GM12878 (cell line): ENCODE data around the gene HOXB2. TPM values are rescaled to one million over a fixed set of nuclear protein-coding genes. Genes with fewer than 3 reads are reported as not detected.

Experiments
- BCL11A ChIP-seq: IDR thresholded peaks from 2 replicates; pipeline ENCODE4 v1.6.1; 2011; ENCODE audit warnings: low read depth, low read length
- BHLHE40 ChIP-seq, 2 experiments: fragments of 450-650 bp in 1 of 2; IDR thresholded peaks; 2 replicates each; pipeline ENCODE4 v1.6.1; 2011 to 2017; ENCODE audit warnings: low read depth in 2 of 2, borderline replicate concordance in 1 of 2, improper control_type of control experiment in 1 of 2, low read length in 1 of 2, mild to moderate bottlenecking in 1 of 2
- CEBPB ChIP-seq, 2 experiments: fragments of 150-350 bp in 1 of 2; IDR thresholded peaks; 2 replicates each; pipeline ENCODE4 v1.6.1; 2012 to 2014; ENCODE audit warnings: low read depth in 2 of 2, low read length in 2 of 2, borderline replicate concordance in 1 of 2, inconsistent platforms in 1 of 2
- CREB1 ChIP-seq: IDR thresholded peaks from 2 replicates; pipeline ENCODE4 v1.6.1; 2012; ENCODE audit warnings: low read depth, mild to moderate bottlenecking, inconsistent platforms
- ETV6 ChIP-seq, 2 experiments: fragments of 450-650 bp in 1 of 2; IDR thresholded peaks in 1 of 2; conservative IDR thresholded peaks in 1 of 2; 2 replicates each; pipeline ENCODE4 v1.6.1; 2014; ENCODE audit warnings: antibody characterized with exemption in 1 of 2, borderline replicate concordance in 1 of 2, low read depth in 1 of 2, mild to moderate bottlenecking in 1 of 2, moderate library complexity in 1 of 2
- GABPA ChIP-seq: IDR thresholded peaks from 2 replicates; pipeline ENCODE4 v1.6.1; 2014; ENCODE audit warnings: antibody characterized with exemption, low read depth, mild to moderate bottlenecking, inconsistent platforms
- NFIC ChIP-seq: IDR thresholded peaks from 2 replicates; pipeline ENCODE4 v1.6.1; 2012; ENCODE audit warnings: low read depth, mild to moderate bottlenecking, inconsistent platforms, low read length, moderate library complexity
- POLR2A ChIP-seq: IDR thresholded peaks from 2 replicates; pipeline ENCODE4 v1.6.1; 2011; ENCODE audit warnings: low read depth, mild to moderate bottlenecking, low read length
- POLR2AphosphoS5 ChIP-seq: IDR thresholded peaks from 2 replicates; pipeline ENCODE4 v1.6.1; 2011; ENCODE audit warnings: mild to moderate bottlenecking, low read length, inconsistent platforms
- RELA ChIP-seq: fragments of 450-650 bp; IDR thresholded peaks from 2 replicates; pipeline ENCODE4 v1.8.0; 2014; ENCODE audit warnings: borderline replicate concordance; ENCODE audit not compliant: partially characterized antibody
- SIX5 ChIP-seq: IDR thresholded peaks from 2 replicates; pipeline ENCODE4 v1.6.1; 2011; ENCODE audit warnings: mild to moderate bottlenecking, low read depth, low read length, moderate library complexity; ENCODE audit not compliant: severe bottlenecking
- SMC3 ChIP-seq: IDR thresholded peaks from 2 replicates; pipeline ENCODE4 v1.6.1; 2011; ENCODE audit warnings: low read length, improper control_type of control experiment, borderline replicate concordance
- SREBF1 ChIP-seq: IDR thresholded peaks from 2 replicates; pipeline ENCODE4 v1.6.1; 2012; ENCODE audit warnings: mild to moderate bottlenecking, low read length
- TARDBP ChIP-seq: IDR thresholded peaks from 2 replicates; pipeline ENCODE4 v1.6.1; 2016; ENCODE audit warnings: borderline replicate concordance
- TCF12 ChIP-seq: IDR thresholded peaks from 2 replicates; pipeline ENCODE4 v1.6.1; 2011; ENCODE audit warnings: low read depth, mild to moderate bottlenecking, low read length
- polyA plus RNA-seq, 11 experiments: library from polyadenylated mRNA; depleted of rRNA in 4 of 11; unstranded in 6 of 11; stranded (reverse) in 5 of 11; fragments of >200 nt; fragmentation: Nextera tagmentation in 4 of 11; fragmentation: Illumina TruSeq in 1 of 11; extraction: Ambion mirVana in 4 of 11; extraction: Trizol in 1 of 11; gene quantifications; 1 replicate in 1 of 11; 2 replicates in 10 of 11; pipeline versions ENCODE4 v1.2.1 to v1.2.3, GENCODE V29; 2011 to 2016; ENCODE audit warnings: inconsistent platforms in 2 of 11, missing spikeins in 2 of 11, low read depth in 1 of 11
- total RNA-seq, 4 experiments: library from RNA; depleted of rRNA in 3 of 4; stranded (reverse); fragments of >200 nt in 3 of 4; fragmentation: Illumina TruSeq in 1 of 4; extraction: Trizol in 1 of 4; gene quantifications; 2 replicates each; pipeline versions ENCODE4 v1.2.1 to v1.2.3, GENCODE V29; 2013 to 2021
- TF ChIP-seq, protein P1 (sequence below): fragments of 450-650 bp; IDR thresholded peaks from 2 replicates; pipeline ENCODE4 v1.6.1; 2018; ENCODE audit warnings: borderline replicate concordance, mild to moderate bottlenecking; ENCODE audit not compliant: partially characterized antibody
- TF ChIP-seq, protein P2 (sequence below): IDR thresholded peaks from 2 replicates; pipeline ENCODE4 v1.6.1; 2012; ENCODE audit warnings: low read depth, low read length, improper control_type of control experiment
- TF ChIP-seq, protein P3 (sequence below): IDR thresholded peaks from 2 replicates; pipeline ENCODE4 v1.6.1; 2012; ENCODE audit warnings: low read depth, low read length, improper control_type of control experiment
- TF ChIP-seq, protein P4 (sequence below): fragments of 450-650 bp; IDR thresholded peaks from 2 replicates; pipeline ENCODE4 v1.6.1; 2017; ENCODE audit warnings: borderline replicate concordance
- TF ChIP-seq, protein P5 (sequence below): fragments of 150-350 bp; IDR thresholded peaks from 2 replicates; pipeline ENCODE4 v1.6.1; 2016; ENCODE audit warnings: low read depth, low read length

The HOXB2 gene
- total and polyA plus RNA-seq, 10 of the 15 experiments (the other 5 are each of a cell fraction or from before 2014, with no cell fraction given) = 0.16 to 8.8 (median 2.3) TPM

DNA sequence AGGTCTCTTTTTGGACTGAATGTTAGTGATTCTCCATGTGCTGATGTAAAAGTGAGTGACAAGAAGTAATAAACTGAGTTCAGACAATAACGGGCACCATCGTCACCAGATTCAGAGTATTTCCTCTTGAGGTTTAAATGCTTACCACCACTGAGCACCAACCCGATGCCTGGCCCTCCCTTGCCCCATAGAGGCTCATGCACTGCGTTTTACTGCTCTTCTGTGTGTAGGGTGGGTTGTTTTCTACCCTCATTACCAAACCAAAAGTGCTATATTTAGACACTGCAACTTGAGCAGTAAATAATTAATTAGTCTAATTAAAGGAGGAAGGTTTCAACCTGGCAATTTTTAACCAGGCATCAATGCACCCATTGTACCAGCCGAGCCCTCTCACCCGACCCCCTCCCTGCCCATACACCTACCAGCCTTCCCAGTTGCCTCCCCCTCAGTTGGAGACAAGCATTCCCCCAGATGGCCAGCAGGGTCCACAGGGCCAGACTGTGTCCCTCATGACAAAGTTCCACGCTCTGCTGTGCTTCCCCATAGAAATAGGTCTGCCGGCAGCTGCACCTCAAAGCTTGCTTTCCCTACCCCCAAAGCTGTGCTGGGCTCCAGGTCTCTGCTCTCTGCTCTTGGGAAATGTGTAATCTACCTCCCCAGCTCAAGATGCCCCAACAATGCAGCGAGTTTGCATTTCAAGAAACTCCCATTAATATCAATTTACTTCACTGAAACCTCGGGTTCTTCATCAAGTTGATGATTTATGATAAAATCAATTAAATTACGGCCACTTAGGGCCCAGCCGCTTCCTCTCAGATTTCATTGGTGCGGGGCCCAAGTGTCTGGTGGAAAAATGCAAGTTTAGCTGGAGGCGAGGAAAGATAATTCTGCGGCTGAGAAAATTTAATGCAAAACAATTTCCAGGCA lies 17.2 kb upstream of the HOXB2 start (continued):
- TF ChIP-seq, protein P1, sequence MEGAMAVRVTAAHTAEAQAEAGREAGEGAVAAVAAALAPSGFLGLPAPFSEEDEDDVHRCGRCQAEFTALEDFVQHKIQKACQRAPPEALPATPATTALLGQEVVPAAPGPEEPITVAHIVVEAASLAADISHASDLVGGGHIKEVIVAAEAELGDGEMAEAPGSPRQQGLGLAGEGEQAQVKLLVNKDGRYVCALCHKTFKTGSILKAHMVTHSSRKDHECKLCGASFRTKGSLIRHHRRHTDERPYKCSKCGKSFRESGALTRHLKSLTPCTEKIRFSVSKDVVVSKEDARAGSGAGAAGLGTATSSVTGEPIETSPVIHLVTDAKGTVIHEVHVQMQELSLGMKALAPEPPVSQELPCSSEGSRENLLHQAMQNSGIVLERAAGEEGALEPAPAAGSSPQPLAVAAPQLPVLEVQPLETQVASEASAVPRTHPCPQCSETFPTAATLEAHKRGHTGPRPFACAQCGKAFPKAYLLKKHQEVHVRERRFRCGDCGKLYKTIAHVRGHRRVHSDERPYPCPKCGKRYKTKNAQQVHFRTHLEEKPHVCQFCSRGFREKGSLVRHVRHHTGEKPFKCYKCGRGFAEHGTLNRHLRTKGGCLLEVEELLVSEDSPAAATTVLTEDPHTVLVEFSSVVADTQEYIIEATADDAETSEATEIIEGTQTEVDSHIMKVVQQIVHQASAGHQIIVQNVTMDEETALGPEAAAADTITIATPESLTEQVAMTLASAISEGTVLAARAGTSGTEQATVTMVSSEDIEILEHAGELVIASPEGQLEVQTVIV = no peak
- TF ChIP-seq, protein P2, sequence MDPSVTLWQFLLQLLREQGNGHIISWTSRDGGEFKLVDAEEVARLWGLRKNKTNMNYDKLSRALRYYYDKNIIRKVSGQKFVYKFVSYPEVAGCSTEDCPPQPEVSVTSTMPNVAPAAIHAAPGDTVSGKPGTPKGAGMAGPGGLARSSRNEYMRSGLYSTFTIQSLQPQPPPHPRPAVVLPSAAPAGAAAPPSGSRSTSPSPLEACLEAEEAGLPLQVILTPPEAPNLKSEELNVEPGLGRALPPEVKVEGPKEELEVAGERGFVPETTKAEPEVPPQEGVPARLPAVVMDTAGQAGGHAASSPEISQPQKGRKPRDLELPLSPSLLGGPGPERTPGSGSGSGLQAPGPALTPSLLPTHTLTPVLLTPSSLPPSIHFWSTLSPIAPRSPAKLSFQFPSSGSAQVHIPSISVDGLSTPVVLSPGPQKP = no peak
- TF ChIP-seq, protein P3, sequence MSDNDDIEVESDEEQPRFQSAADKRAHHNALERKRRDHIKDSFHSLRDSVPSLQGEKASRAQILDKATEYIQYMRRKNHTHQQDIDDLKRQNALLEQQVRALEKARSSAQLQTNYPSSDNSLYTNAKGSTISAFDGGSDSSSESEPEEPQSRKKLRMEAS = no peak
- no peak for TF ChIP-seq RELA
- no peak for TF ChIP-seq NFIC
- TF ChIP-seq, protein P4, sequence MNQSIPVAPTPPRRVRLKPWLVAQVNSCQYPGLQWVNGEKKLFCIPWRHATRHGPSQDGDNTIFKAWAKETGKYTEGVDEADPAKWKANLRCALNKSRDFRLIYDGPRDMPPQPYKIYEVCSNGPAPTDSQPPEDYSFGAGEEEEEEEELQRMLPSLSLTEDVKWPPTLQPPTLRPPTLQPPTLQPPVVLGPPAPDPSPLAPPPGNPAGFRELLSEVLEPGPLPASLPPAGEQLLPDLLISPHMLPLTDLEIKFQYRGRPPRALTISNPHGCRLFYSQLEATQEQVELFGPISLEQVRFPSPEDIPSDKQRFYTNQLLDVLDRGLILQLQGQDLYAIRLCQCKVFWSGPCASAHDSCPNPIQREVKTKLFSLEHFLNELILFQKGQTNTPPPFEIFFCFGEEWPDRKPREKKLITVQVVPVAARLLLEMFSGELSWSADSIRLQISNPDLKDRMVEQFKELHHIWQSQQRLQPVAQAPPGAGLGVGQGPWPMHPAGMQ = no peak
- no peak for TF ChIP-seq POLR2AphosphoS5
- no peak for TF ChIP-seq ETV6 (conservative IDR thresholded peaks at IDR 0.05 in 1 of 2, IDR thresholded peaks at IDR 0.05 in 1 of 2; ENCODE audit: borderline replicate concordance in 1 of 2, low read depth in 1 of 2)
- TF ChIP-seq BCL11A = no peak
- no peak for TF ChIP-seq GABPA
- TF ChIP-seq, protein P5, sequence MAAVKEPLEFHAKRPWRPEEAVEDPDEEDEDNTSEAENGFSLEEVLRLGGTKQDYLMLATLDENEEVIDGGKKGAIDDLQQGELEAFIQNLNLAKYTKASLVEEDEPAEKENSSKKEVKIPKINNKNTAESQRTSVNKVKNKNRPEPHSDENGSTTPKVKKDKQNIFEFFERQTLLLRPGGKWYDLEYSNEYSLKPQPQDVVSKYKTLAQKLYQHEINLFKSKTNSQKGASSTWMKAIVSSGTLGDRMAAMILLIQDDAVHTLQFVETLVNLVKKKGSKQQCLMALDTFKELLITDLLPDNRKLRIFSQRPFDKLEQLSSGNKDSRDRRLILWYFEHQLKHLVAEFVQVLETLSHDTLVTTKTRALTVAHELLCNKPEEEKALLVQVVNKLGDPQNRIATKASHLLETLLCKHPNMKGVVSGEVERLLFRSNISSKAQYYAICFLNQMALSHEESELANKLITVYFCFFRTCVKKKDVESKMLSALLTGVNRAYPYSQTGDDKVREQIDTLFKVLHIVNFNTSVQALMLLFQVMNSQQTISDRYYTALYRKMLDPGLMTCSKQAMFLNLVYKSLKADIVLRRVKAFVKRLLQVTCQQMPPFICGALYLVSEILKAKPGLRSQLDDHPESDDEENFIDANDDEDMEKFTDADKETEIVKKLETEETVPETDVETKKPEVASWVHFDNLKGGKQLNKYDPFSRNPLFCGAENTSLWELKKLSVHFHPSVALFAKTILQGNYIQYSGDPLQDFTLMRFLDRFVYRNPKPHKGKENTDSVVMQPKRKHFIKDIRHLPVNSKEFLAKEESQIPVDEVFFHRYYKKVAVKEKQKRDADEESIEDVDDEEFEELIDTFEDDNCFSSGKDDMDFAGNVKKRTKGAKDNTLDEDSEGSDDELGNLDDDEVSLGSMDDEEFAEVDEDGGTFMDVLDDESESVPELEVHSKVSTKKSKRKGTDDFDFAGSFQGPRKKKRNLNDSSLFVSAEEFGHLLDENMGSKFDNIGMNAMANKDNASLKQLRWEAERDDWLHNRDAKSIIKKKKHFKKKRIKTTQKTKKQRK = no peak
- TF ChIP-seq TARDBP = no peak
- TF ChIP-seq POLR2A = no peak
- no peak for TF ChIP-seq SREBF1
- no peak for TF ChIP-seq CREB1
- no peak for TF ChIP-seq TCF12
- TF ChIP-seq BHLHE40 (IDR thresholded peaks at IDR 0.05; ENCODE audit: borderline replicate concordance in 1 of 2, low read depth in 2 of 2, low read length in 1 of 2) = peak in 1 of 2 experiments; percentile 41; a peak in 1 of 4 replicates
- no peak for TF ChIP-seq CEBPB (IDR thresholded peaks at IDR 0.05; ENCODE audit: borderline replicate concordance in 1 of 2, low read depth in 2 of 2, low read length in 2 of 2)
- no peak for TF ChIP-seq SMC3
- no peak for TF ChIP-seq SIX5
